ENCODE measurements around the gene DNAH14. TPM values are rescaled to one million over a fixed set of nuclear protein-coding genes. Genes with fewer than 3 reads are reported as not detected.

The DNAH14 gene
- total and polyA plus RNA-seq, 10 of the 15 experiments (the other 5 are each of a cell fraction or from before 2014, with no cell fraction given), result 2.0 to 7.9 (median 4.8) TPM

GRCh38 chr1:225347123-225347683 lies 417.7 kb downstream of the DNAH14 start (continued):
- TF ChIP-seq RELB (IDR thresholded peaks at IDR 0.05; ENCODE audit: low read depth), result peak; percentile 80
- no peak for TF ChIP-seq JUNB (IDR thresholded peaks at IDR 0.05)
- no peak for TF ChIP-seq PBX3 (IDR thresholded peaks at IDR 0.05; ENCODE audit: insufficient replicate concordance, low read depth, low read length)
- 0 out of 2 replicates have a peak, but pooled peaks have one; percentile 46 for TF ChIP-seq GATAD2B (conservative IDR thresholded peaks at IDR 0.05; ENCODE audit: low read depth)
- no peak for TF ChIP-seq SMC3 (IDR thresholded peaks at IDR 0.05; ENCODE audit: borderline replicate concordance, low read length)
- no peak for TF ChIP-seq MTA3 (IDR thresholded peaks at IDR 0.05; ENCODE audit: borderline replicate concordance, low read length)
- TF ChIP-seq HCFC1 (IDR thresholded peaks at IDR 0.05; ENCODE audit: low read length), result no peak
- TF ChIP-seq RUNX3 (IDR thresholded peaks at IDR 0.05; ENCODE audit: low read length), result peak; percentile 35; the same call in 1 of the 2 replicates
- no peak for TF ChIP-seq SKIL (IDR thresholded peaks at IDR 0.05; ENCODE audit: low read depth, poor library complexity, severe bottlenecking)
- peak; percentile 56; the same call in 1 of the 2 replicates for TF ChIP-seq DPF2 (IDR thresholded peaks at IDR 0.05)
- no peak for TF ChIP-seq E2F8 (IDR thresholded peaks at IDR 0.05; ENCODE audit: low read depth, partially characterized antibody)
- TF ChIP-seq IRF5 (IDR thresholded peaks at IDR 0.05; ENCODE audit: borderline replicate concordance), result no peak
- TF ChIP-seq CEBPZ (IDR thresholded peaks at IDR 0.05; ENCODE audit: low read depth, low read length), result no peak

Data from GM12878 (cell line).